GM12878 (cell line): ENCODE data around the gene ARHGAP26.

Source experiments
- POLR2A ChIP-seq: IDR thresholded peaks from 2 replicates; pipeline ENCODE4 v1.6.1; 2011; ENCODE audit warnings: low read depth, mild to moderate bottlenecking, low read length
- TAF1 ChIP-seq: IDR thresholded peaks from 2 replicates; pipeline ENCODE4 v1.6.1; 2011; ENCODE audit warnings: mild to moderate bottlenecking, low read depth, low read length, borderline replicate concordance

DNA sequence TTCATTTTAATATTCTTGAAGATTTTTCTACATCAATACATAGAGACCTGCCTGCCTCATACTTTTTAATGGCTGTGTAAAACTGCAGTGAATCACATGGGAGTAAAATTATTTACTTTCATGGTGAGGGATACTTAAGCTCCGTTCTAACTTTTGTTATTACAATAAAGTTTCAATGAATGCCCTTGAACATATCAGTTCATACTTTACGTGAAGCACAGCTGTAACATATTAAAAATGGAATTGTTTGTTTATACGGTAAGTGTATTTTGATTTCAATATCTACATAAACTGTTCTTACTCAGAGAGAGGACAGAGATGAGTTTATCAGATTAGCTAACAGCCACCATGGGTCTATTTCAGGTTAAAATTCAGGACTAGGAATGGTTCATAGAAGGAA is 478.2 kb downstream of the ARHGAP26 start:
- TF ChIP-seq TAF1 (no peak), POLR2A (no peak)
